ENCODE data around the gene GALNT17.
"Not testable (repeated sequence)": the region's sequence is repeated elsewhere in the genome, so short reads cannot be mapped to it uniquely, and the experiment has no call there.

The GALNT17 gene

DNA sequence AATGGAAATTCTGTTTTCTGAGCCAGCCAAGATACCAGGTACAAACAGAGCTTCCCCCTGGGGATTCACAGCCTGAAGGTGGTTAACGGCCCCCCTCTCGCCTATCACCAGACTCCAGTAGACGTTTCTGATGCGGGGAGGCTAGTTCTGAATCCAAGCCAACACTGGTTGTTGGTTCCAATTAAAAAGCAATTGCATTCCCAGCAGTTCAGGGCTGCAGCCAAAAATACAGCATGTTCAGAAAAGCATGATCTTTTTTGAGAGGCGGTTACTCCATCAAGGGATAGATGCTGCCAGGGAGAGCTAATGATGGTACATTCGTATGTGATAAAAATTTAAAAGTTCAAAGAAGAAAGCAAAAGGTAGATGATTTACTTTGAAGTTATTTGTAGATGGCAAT lies 481.0 kb downstream of the GALNT17 start:
- H3K4me3 ChIP-seq (ENCODE audit: low read length), result no peak overlapping the region
- TF ChIP-seq ZNF274 (IDR thresholded peaks at IDR 0.05; ENCODE audit: low read depth, low read length), result no peak

GRCh38 chr7:71613313-71613712 lies 481.4 kb downstream of the GALNT17 start:
- H3K4me3 ChIP-seq (ENCODE audit: low read length), result no peak overlapping the region
- TF ChIP-seq ZNF274 (IDR thresholded peaks at IDR 0.05; ENCODE audit: low read depth, low read length), result no peak

- no peak for TF ChIP-seq ZNF274 (IDR thresholded peaks at IDR 0.05; ENCODE audit: low read depth, low read length)
- H3K4me3 ChIP-seq (ENCODE audit: low read length), result no peak overlapping the region
These were observed 483.1 kb downstream of the GALNT17 start for GRCh38 chr7:71615017-71615416.

DNA sequence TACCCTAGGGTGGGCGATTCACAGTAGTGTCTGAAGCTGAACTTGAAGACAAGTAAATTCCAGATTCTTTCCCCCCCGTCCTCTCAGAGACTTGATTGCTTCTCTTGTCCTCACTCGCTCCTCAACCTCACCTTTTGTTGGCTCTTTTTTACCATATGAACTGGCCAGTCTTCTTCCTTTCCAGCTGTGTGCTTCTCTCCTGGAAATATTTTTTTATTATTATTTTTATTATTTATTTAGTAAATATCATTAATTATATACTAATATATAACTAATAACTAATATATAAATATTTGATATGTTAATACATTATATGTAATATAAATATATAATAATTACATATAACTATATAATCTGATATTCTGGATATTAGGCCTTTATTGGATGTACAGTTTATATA lies 484.3 kb downstream of the GALNT17 start:
- no peak for TF ChIP-seq ZNF274 (IDR thresholded peaks at IDR 0.05; ENCODE audit: low read depth, low read length)
- H3K4me3 ChIP-seq (ENCODE audit: low read length), result no peak overlapping the region

DNA sequence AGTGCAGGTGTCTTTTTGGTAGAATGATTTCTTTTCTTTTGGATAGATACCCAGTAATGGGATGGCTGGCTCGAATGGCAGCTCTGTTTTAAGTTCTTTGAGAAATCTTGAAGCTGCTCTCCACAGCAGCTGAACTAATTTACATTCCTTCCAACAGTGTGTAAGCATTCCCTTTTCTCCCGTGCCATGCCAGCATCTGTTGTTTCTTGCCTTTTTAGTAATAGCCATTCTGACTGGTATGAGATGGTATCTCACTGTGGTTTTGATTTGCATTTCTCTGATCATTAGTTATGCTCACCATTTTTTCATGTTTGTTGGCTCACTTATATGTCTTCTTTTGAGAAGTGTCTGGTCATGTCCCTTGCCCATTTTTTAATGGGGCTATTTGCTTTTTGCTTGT lies 486.3 kb downstream of the GALNT17 start:
- TF ChIP-seq ZNF274 (IDR thresholded peaks at IDR 0.05; ENCODE audit: low read depth, low read length), result no peak
- H3K4me3 ChIP-seq (ENCODE audit: low read length), result no peak overlapping the region

DNA sequence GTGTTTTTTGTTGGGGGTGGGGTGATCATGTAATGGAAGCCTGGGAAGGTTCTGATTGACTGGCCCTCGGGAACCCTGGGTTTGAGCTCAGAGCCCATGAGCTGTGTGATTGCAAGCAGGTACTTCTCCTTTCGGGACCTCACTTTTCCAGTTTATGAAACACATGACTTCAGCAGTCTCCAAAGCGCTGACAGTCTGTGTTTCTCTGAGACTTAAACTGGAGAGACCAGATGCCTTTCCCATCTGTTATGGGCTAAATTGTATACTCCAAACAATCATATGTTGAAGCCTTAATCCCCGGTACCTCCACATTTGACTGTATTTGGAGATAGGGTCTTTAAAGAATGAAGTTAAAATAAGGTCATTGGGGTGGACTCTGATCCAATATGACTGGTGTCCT lies 493.6 kb downstream of the GALNT17 start:
- no peak overlapping the region for H3K4me3 ChIP-seq (ENCODE audit: low read length)
- TF ChIP-seq ZNF274 (IDR thresholded peaks at IDR 0.05; ENCODE audit: low read depth, low read length), result no peak

DNA sequence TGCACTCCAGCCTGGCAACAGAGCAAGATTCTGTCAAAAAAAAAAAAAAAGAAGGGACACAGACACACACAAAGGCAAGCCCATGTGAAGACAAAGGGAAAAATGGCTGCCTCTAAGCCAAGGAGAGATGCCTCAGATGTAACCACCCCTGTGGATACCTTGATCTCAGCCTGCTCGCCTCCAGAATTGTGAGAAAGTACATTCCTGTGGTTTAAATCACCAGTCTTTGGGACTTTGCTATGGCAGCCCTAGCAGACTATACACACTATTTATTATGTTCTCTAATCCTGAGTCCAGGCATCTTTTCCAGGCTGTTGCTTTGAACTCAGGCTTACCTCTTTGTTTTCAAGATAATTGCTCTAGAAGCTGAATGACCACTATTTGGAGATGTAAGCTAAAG lies 494.3 kb downstream of the GALNT17 start:
- no peak for TF ChIP-seq ZNF274 (IDR thresholded peaks at IDR 0.05; ENCODE audit: low read depth, low read length)
- no peak overlapping the region for H3K4me3 ChIP-seq (ENCODE audit: low read length)

GRCh38 chr7:71627651-71628050 lies 495.7 kb downstream of the GALNT17 start:
- no peak for TF ChIP-seq ZNF274 (IDR thresholded peaks at IDR 0.05; ENCODE audit: low read depth, low read length)
- H3K4me3 ChIP-seq (ENCODE audit: low read length), result no peak overlapping the region

DNA sequence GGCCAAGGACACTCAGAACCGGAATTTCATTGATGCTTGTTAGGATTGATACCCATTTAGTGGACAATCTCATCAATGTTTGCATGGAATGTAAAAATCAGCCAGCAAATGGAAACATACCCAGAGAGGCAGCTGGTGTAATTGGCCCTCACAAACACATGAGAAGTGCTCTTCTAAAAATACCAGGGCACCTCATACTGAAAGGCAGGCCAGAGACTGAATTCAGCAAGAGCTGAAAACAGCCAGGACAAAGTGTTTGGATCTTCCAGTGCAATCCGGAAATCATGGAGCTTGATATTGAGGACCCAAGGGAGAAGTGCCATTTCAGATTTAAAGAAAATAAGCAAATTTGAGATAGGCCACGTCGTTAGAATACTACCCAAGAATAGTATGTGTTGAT lies 498.6 kb downstream of the GALNT17 start:
- no peak overlapping the region for H3K4me3 ChIP-seq (ENCODE audit: low read length)
- no peak for TF ChIP-seq ZNF274 (IDR thresholded peaks at IDR 0.05; ENCODE audit: low read depth, low read length)

DNA sequence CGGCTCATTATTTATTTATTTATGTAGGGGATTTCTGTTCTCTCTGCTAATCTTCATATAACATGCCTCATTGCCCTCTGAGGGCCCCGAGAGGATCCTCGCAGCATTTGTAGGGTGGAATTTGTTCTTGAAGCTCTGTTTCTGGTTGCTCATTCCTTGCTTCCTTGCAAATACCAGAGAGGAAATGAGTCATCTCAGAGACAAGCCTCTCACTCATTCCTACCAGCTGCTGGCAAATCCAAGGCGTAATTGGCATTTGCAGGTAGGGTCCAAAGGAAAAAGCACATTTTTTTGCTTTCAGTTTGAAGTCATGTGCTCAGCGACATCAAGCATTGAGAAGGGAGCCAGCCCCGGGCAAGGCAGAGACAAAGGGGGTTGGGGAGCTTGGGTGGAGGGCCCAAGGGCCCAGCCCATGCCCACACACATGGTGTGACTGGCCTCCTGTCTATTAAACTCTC lies 501.6 kb downstream of the GALNT17 start:
- TF ChIP-seq ZNF274 (IDR thresholded peaks at IDR 0.05; ENCODE audit: low read depth, low read length), result no peak
- no peak overlapping the region for H3K4me3 ChIP-seq (ENCODE audit: low read length)

- H3K4me3 ChIP-seq (ENCODE audit: low read length), result not testable (repeated sequence)
These were observed 503.9 kb downstream of the GALNT17 start for GRCh38 chr7:71635849-71636248.

GRCh38 chr7:71636329-71636728 lies 504.4 kb downstream of the GALNT17 start:
- no peak for TF ChIP-seq ZNF274 (IDR thresholded peaks at IDR 0.05; ENCODE audit: low read depth, low read length)
- no peak overlapping the region for H3K4me3 ChIP-seq (ENCODE audit: low read length)

GRCh38 chr7:71637578-71637977 lies 505.6 kb downstream of the GALNT17 start:
- H3K4me3 ChIP-seq (ENCODE audit: low read length), result no peak overlapping the region
- no peak for TF ChIP-seq ZNF274 (IDR thresholded peaks at IDR 0.05; ENCODE audit: low read depth, low read length)

GRCh38 chr7:71638108-71638507 lies 506.2 kb downstream of the GALNT17 start:
- TF ChIP-seq ZNF274 (IDR thresholded peaks at IDR 0.05; ENCODE audit: low read depth, low read length), result no peak
- no peak overlapping the region for H3K4me3 ChIP-seq (ENCODE audit: low read length)

DNA sequence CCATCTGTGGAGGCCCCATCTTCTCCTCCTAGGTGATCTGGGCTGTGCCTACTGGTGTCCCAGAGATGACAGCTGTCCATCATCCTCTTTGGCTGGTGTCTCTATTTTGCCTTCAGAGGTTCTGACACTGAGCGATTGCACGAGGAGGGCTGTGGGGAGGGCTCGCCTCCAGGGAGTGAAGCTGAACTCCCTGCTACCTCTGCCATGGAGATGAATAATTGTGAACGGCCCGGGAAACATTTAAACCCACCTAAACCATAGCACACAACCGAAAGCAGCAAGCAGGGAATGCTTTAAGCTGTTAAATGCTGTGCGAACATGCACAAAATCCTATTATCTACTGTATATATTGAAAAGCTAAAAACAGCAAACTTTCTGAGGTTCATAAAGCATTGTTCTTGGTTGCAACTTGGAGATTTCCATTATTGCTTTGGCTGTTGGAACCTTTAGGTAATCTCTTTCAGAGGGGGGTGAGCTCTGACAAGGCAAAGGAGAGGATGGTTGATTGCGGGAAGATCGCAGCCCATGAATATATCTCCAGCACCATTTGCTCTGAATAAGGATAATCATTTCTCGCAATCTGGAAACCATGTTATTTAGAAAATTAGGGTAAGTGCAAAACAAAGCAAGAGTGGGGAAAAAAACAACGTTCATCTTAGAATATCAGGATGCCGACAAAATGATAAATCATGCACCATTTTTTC lies 507.6 kb downstream of the GALNT17 start:
- no peak for TF ChIP-seq ZNF274 (IDR thresholded peaks at IDR 0.05; ENCODE audit: low read depth, low read length)
- H3K4me3 ChIP-seq (ENCODE audit: low read length), result no peak overlapping the region

DNA sequence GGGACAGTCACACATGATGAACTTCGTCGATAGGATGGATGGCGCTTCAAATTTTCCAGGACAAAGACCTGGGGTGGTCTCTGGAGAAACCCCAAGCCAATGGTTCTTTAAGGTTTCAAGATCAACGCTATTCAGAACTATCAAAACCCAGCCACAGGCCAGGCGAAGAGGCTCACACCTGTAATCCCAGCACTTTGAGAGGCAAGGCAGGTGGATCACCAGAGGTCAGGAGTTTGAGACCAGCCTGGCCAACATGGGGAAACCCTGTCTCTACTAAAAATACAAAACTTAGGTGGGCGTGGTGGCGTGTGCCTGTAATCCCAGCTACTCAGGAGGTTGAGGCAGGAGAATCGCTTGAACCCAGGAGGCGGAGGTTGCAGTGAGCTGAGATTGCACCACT lies 511.1 kb downstream of the GALNT17 start:
- not testable (repeated sequence) for H3K4me3 ChIP-seq (ENCODE audit: low read length)
